A549 treated with GW870086 at 1 μM for 4 hours (cell line): Measurements from ENCODE around the gene DLGAP4. TPM values are rescaled to one million over a fixed set of nuclear protein-coding genes. Genes with fewer than 3 reads are reported as not detected.

Source experiments
- total RNA-seq: library from RNA; stranded (reverse); fragments of 200-300 nt; extraction: Qiagen RNA extraction; gene quantifications from 5 replicates; pipeline ENCODE4 v1.2.3, GENCODE V29; 2022; ENCODE audit warnings: low read depth

Gene DLGAP4
- 52.2 to 68.9 TPM (median 65.4 TPM) in 5 replicates for total RNA-seq

GRCh38 chr20:36305602-36306551, at the start of gene DLGAP4:
DLGAP4 (plus strand) TSS chr20:36306339; CDS start chr20:36431718, 125,379 bp downstream.

GRCh38 chr20:36541227-36541767, 235.2 kb downstream of the DLGAP4 start, which contains the start of gene MYL9:
MYL9 (plus strand) TSS chr20:36541519; CDS start chr20:36544885, 3,366 bp downstream.

GRCh38 chr20:36573103-36573797, 267.1 kb downstream of the DLGAP4 start, which contains the start of gene TGIF2:
TGIF2 (plus strand) TSS chr20:36573597; CDS start chr20:36578775, 5,178 bp downstream.

Other genes starting within 250 kb of the DLGAP4 start
- gene EPB41L1, start 151.6 kb upstream of the DLGAP4 start, total RNA-seq: 59.2 to 87.1 TPM (median 75.8 TPM) in 5 replicates
- 40.6 to 44.5 TPM (median 43.3 TPM) in 5 replicates for gene AAR2, start 69.9 kb upstream of the DLGAP4 start, total RNA-seq
- 15.9 to 26.5 TPM (median 17.6 TPM) in 5 replicates for gene MYL9, start 235.2 kb downstream of the DLGAP4 start, total RNA-seq